Trophoblast cell (in vitro differentiated cells and primary cell): Measurements from ENCODE around the gene ITGA1.

ENCODE experiments used
- DNase-seq, 2 donors: peaks; one replicate each; pipeline ENCODE4 v3.0.0-alpha.2; 2016
- H2AFZ ChIP-seq: 2 replicates; pipeline ENCODE4 v1.6.1; 2013; ENCODE audit warnings: low read length, moderate library complexity, mild to moderate bottlenecking; ENCODE audit not compliant: insufficient read depth, poor library complexity
- H2AK5ac ChIP-seq: 2 replicates; pipeline ENCODE4 v1.6.1; 2013; ENCODE audit warnings: mild to moderate bottlenecking, low read length
- H2BK120ac ChIP-seq: 2 replicates; pipeline ENCODE4 v1.6.1; 2013; ENCODE audit warnings: low read length, mild to moderate bottlenecking, moderate library complexity; ENCODE audit not compliant: insufficient read depth, poor library complexity
- H2BK12ac ChIP-seq: 2 replicates; pipeline ENCODE4 v1.6.1; 2013; ENCODE audit warnings: mild to moderate bottlenecking, low read length, moderate library complexity
- H2BK5ac ChIP-seq: 2 replicates; pipeline ENCODE4 v1.6.1; 2013; ENCODE audit warnings: low read length, low read depth, moderate library complexity, mild to moderate bottlenecking; ENCODE audit not compliant: poor library complexity
- H3K14ac ChIP-seq: 2 replicates; pipeline ENCODE4 v1.6.1; 2013; ENCODE audit warnings: mild to moderate bottlenecking, low read length
- H3K18ac ChIP-seq: 2 replicates; pipeline ENCODE4 v1.6.1; 2013; ENCODE audit warnings: mild to moderate bottlenecking, low read length
- H3K23ac ChIP-seq: 2 replicates; pipeline ENCODE4 v1.6.1; 2013; ENCODE audit warnings: low read length
- H3K27ac ChIP-seq: 2 replicates; pipeline ENCODE4 v1.5.1; 2013; ENCODE audit warnings: low read depth, mild to moderate bottlenecking, inconsistent platforms, low read length, moderate library complexity
- H3K27me3 ChIP-seq: 2 replicates; pipeline ENCODE4 v1.6.1; 2013; ENCODE audit warnings: inconsistent platforms, mild to moderate bottlenecking, low read length, moderate library complexity; ENCODE audit not compliant: insufficient read depth
- H3K36me3 ChIP-seq, 2 experiments: 1 replicate in 1 of 2; 2 replicates in 1 of 2; pipeline ENCODE4 v1.6.1; 2013; ENCODE audit warnings: low read length in 2 of 2, mild to moderate bottlenecking in 2 of 2, moderate library complexity in 1 of 2; ENCODE audit not compliant: insufficient read depth in 2 of 2, control insufficient read depth in 1 of 2
- H3K4ac ChIP-seq: 2 replicates; pipeline ENCODE4 v1.6.1; 2013; ENCODE audit warnings: low read depth, mild to moderate bottlenecking, low read length, moderate library complexity
- H3K4me1 ChIP-seq, 2 experiments: 1 replicate in 1 of 2; 2 replicates in 1 of 2; pipeline ENCODE4 v1.6.1; 2013; ENCODE audit warnings: low read length in 2 of 2, mild to moderate bottlenecking in 2 of 2, moderate library complexity in 1 of 2; ENCODE audit not compliant: insufficient read depth in 2 of 2, control insufficient read depth in 1 of 2
- H3K4me2 ChIP-seq: 2 replicates; pipeline ENCODE4 v1.6.1; 2013; ENCODE audit warnings: inconsistent platforms, mild to moderate bottlenecking, low read length, moderate library complexity
- H3K4me3 ChIP-seq: 2 replicates; pipeline ENCODE4 v1.5.1; 2013; ENCODE audit warnings: mild to moderate bottlenecking, low read depth, low read length, inconsistent platforms
- H3K79me1 ChIP-seq: one replicate; pipeline ENCODE4 v1.6.1; 2013; ENCODE audit warnings: low read length
- H3K79me2 ChIP-seq: 2 replicates; pipeline ENCODE4 v1.6.1; 2013; ENCODE audit warnings: low read length, mild to moderate bottlenecking; ENCODE audit not compliant: control insufficient read depth, insufficient read depth, poor library complexity
- H3K9ac ChIP-seq: 2 replicates; pipeline ENCODE4 v1.6.1; 2013; ENCODE audit warnings: mild to moderate bottlenecking, low read length
- H3K9me3 ChIP-seq: 2 replicates; pipeline ENCODE4 v1.6.1; 2013; ENCODE audit warnings: low read depth, mild to moderate bottlenecking, control low read depth, inconsistent platforms, low read length; ENCODE audit not compliant: insufficient read depth
- H4K12ac ChIP-seq: 2 replicates; pipeline ENCODE4 v1.6.1; 2013; ENCODE audit warnings: low read depth, mild to moderate bottlenecking, low read length, moderate library complexity
- H4K8ac ChIP-seq: 2 replicates; pipeline ENCODE4 v1.6.1; 2013; ENCODE audit warnings: low read depth, mild to moderate bottlenecking, low read length, moderate library complexity
- H4K91ac ChIP-seq: one replicate; pipeline ENCODE4 v1.6.1; 2013; ENCODE audit warnings: low read depth, mild to moderate bottlenecking, low read length, moderate library complexity
- WGBS: extraction: QIAGEN DNeasy Blood & Tissue Kit; methylation state at CpG from one replicate; pipeline ENCODE4 v1.1.7; 2013; ENCODE audit warnings: missing lambda C conversion rate; ENCODE audit not compliant: insufficient read length, insufficient coverage; ENCODE audit errors: extremely low coverage; 5-methylcytosine and 5-hydroxymethylcytosine counted together

The ITGA1 gene

DNA sequence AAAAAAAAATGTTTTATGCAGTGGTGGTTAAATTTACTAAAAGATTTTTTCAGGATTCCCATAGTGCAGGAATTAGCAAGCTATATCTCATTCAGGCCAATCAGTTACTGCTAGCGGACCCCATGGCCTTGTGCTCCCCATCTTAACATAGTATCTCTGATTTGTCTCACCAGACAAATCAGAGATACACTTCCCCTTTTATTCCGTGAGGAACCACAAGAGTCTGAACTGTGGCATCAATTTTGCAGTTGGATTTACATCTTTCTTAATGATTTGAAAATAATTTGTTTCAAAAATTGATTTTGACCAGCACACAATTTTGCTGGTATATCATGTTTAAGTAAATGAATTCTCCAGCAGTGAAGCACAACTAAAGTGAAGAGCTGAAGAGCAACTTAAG is 17.9 kb downstream of the ITGA1 start:
- Histone ChIP-seq H2BK5ac (no peak overlapping the region), H3K23ac (no peak overlapping the region), H3K9ac (no peak overlapping the region), H2AK5ac (no peak overlapping the region), H4K12ac (no peak overlapping the region), H3K79me2 (peaks cover 6% of the 10 kb centered on the region), H3K18ac (no peak overlapping the region), H3K36me3 (peaks cover 3 to 4% of the 10 kb centered on the region in 2 experiments), H4K91ac (no peak overlapping the region), H2BK12ac (no peak overlapping the region), H3K4ac (no peak overlapping the region), H3K4me3 (no peak overlapping the region), H3K9me3 (no peaks in the 10 kb centered on the region), H3K14ac (no peak overlapping the region), H3K4me2 (no peak overlapping the region), H2BK120ac (no peak overlapping the region), H2AFZ (no peak overlapping the region), H3K27me3 (no peaks in the 10 kb centered on the region), H3K4me1 (peaks cover 5 to 10% of the 10 kb centered on the region in 2 experiments), H3K27ac (no peak overlapping the region), H3K79me1 (peaks cover 7% of the 10 kb centered on the region), H4K8ac (no peak overlapping the region)
- DNase-seq, result no peak
- WGBS, result no CpG with 5 or more reads among the region's 2 CpGs

DNA sequence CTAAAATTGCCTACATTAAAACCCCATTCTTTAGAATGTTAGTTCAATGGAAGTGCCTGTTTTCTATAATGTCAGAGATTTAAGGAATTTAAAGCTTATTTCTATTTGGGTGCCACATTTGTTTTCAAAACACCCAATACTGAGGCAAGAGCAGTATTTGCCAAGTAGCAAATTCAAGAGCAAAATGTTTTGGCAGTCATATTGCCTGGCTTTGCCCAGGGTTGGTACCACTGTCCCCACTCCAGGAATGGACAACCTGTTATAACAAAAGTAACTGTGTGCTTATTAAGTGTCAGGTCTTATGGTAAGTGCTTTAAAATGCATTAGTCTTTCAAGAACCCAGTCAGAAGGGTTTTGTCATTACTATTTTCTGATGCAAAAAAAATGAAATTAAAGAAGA is 19.3 kb downstream of the ITGA1 start:
- Histone ChIP-seq H3K27ac (no peak overlapping the region), H4K12ac (no peak overlapping the region), H3K23ac (no peak overlapping the region), H3K27me3 (no peaks in the 10 kb centered on the region), H3K14ac (no peak overlapping the region), H3K79me1 (peaks cover 5% of the 10 kb centered on the region), H3K4me2 (no peak overlapping the region), H2AFZ (no peak overlapping the region), H3K4ac (no peak overlapping the region), H3K9me3 (no peaks in the 10 kb centered on the region), H3K79me2 (peaks cover 2% of the 10 kb centered on the region), H2BK5ac (no peak overlapping the region), H4K91ac (no peak overlapping the region), H2AK5ac (no peak overlapping the region), H3K4me3 (no peak overlapping the region), H2BK120ac (no peak overlapping the region), H4K8ac (no peak overlapping the region), H3K9ac (peak overlapping the region; percentile 80), H2BK12ac (no peak overlapping the region), H3K4me1 (peaks cover 5 to 8% of the 10 kb centered on the region in 2 experiments), H3K36me3 (no peaks in the 10 kb centered on the region), H3K18ac (no peak overlapping the region)
- no peak for DNase-seq

DNA sequence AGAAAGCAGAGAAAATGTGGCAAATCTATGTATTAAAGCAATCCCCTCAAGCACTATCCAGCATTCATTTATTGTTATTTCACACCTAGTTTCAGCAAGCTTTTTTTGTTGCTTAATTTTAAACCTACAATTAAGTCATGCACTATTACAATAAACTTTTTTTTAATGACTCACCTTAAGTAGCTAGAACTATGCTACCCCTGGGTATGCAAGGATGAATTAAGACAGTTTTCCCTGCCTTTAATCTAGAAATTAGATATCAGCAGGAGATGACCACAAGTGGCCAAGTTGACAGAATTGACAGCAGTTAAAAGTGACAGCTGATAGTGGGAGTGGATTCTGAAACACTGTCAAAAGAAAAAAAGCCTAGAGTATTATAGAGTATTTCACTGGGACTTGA is 20.0 kb downstream of the ITGA1 start:
- H3K79me2 ChIP-seq, result peaks cover 2% of the 10 kb centered on the region

DNA sequence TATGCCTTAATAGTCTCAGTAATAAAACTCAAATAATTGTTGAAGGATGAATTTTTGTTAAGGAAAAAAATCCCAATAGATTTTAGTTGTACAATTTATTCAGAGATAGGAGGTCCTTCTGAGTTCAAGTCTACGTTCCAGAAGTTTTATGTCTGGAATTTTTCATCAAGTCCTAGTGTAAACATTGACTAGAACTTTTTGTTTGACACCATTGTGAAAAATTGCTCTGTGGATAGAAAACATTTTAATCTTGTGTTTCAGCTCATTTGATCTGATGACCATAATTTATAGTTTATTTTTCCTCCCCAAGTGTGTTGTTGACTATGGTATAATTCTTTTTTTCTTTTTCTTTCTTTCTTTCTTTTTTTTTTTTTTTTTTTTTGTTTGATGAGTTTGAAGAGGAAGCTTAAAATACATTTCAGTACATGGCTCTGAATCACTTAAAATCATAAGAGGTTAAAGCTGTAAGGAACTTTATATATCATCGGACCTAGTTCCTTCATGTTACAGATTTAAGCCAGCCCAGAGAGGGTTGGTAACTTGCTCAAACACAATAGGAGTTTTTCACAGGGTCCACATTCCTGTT is 20.7 kb downstream of the ITGA1 start:
- Histone ChIP-seq H4K91ac (no peak overlapping the region), H3K4me3 (no peak overlapping the region), H2AFZ (no peak overlapping the region), H3K14ac (no peak overlapping the region), H3K23ac (no peak overlapping the region), H3K79me2 (peaks cover 2% of the 10 kb centered on the region), H2BK5ac (no peak overlapping the region), H3K4me2 (no peak overlapping the region), H2AK5ac (no peak overlapping the region), H2BK120ac (no peak overlapping the region), H2BK12ac (no peak overlapping the region), H3K27me3 (no peaks in the 10 kb centered on the region), H3K9me3 (no peaks in the 10 kb centered on the region), H4K12ac (no peak overlapping the region), H3K36me3 (no peaks in the 10 kb centered on the region), H3K18ac (no peak overlapping the region), H3K79me1 (peaks cover 5% of the 10 kb centered on the region), H3K4ac (no peak overlapping the region), H4K8ac (no peak overlapping the region), H3K9ac (no peak overlapping the region), H3K4me1 (peaks cover 5 to 8% of the 10 kb centered on the region in 2 experiments), H3K27ac (no peak overlapping the region)
- DNase-seq, result no peak
- WGBS, result no CpG with 5 or more reads among the region's 2 CpGs

More for the DNA sequence above, 20.0 kb downstream of the ITGA1 start:
- Histone ChIP-seq H3K27ac (no peak overlapping the region), H3K4me2 (no peak overlapping the region), H3K23ac (no peak overlapping the region), H2AK5ac (no peak overlapping the region), H4K8ac (no peak overlapping the region), H3K9ac (no peak overlapping the region), H3K4me1 (peaks cover 5 to 8% of the 10 kb centered on the region in 2 experiments), H4K12ac (no peak overlapping the region), H3K18ac (no peak overlapping the region), H2BK12ac (no peak overlapping the region), H2AFZ (no peak overlapping the region), H3K27me3 (no peaks in the 10 kb centered on the region), H3K4me3 (no peak overlapping the region), H3K4ac (no peak overlapping the region), H3K9me3 (no peaks in the 10 kb centered on the region), H3K36me3 (no peaks in the 10 kb centered on the region), H3K79me1 (peaks cover 5% of the 10 kb centered on the region), H3K14ac (no peak overlapping the region), H2BK120ac (no peak overlapping the region), H4K91ac (no peak overlapping the region), H2BK5ac (no peak overlapping the region)
- no peak for DNase-seq
